SK-N-SH (cell line): ENCODE results near the gene USP17L28. TPM values are rescaled to one million over a fixed set of nuclear protein-coding genes. Genes with fewer than 3 reads are reported as not detected.
"Not testable (repeated sequence)": the region's sequence is repeated elsewhere in the genome, so short reads cannot be mapped to it uniquely, and the experiment has no call there.

Experiments used
- CTCF ChIA-PET: fragments of 300-600, 350-600 bp; formaldehyde crosslinking; extraction: SDS; loops from one replicate; lab custom pipeline; 2021; lab: Yijun Ruan, JAX
- POLR2A ChIA-PET: fragments of 350-600 bp; sonication (Branson Sonifier 250); formaldehyde crosslinking; extraction: SDS; loops from one replicate; lab custom pipeline; 2020; ENCODE audit warnings: antibody characterized with exemption, inconsistent platforms; lab: Yijun Ruan, JAX
- DNase-seq: peaks from one replicate; pipeline ENCODE4 v3.0.0; 2012
- H2AFZ ChIP-seq: fragments of 200-600 bp; sonication (generic); 2 replicates; pipeline ENCODE4 v1.8.1; 2016; ENCODE audit warnings: antibody characterized with exemption, mild to moderate bottlenecking, low read depth
- H3F3A ChIP-seq: fragments of 200-600 bp; sonication (generic); replicated peaks from 2 replicates; pipeline ENCODE3; 2016; ENCODE audit warnings: antibody characterized with exemption, mild to moderate bottlenecking; ENCODE audit not compliant: insufficient read depth
- H3K27ac ChIP-seq, 2 experiments: fragments of 200-500 bp in 1 of 2; fragments of 200-600 bp in 1 of 2; sonication (Bioruptor generic) in 1 of 2; sonication (generic), shearing (Covaris generic) in 1 of 2; 2 replicates each; pipeline versions ENCODE4 v1.5.1 to v1.6.1; 2014 to 2016; ENCODE audit warnings: low read depth in 2 of 2, inconsistent platforms in 1 of 2, low read length in 1 of 2, mild to moderate bottlenecking in 1 of 2, mixed read lengths in 1 of 2
- H3K27me3 ChIP-seq: fragments of 200-600 bp; sonication (generic), shearing (Covaris generic); 2 replicates; pipeline ENCODE4 v1.6.1; 2016; ENCODE audit warnings: mixed run types; ENCODE audit not compliant: insufficient read depth
- H3K36me3 ChIP-seq, 2 experiments: fragments of 200-500 bp in 1 of 2; fragments of 200-600 bp in 1 of 2; sonication (Bioruptor generic) in 1 of 2; sonication (generic) in 1 of 2; replicated peaks in 1 of 2; 2 replicates each; pipeline versions ENCODE3 to v1.5.1; 2014 to 2016; ENCODE audit warnings: low read length in 1 of 2, mild to moderate bottlenecking in 1 of 2; ENCODE audit not compliant: insufficient read depth in 2 of 2, control insufficient read depth in 1 of 2
- H3K4me1 ChIP-seq, 2 experiments: fragments of 200-500 bp in 1 of 2; fragments of 200-600 bp in 1 of 2; sonication (Bioruptor generic) in 1 of 2; sonication (generic), shearing (Covaris generic) in 1 of 2; 2 replicates each; pipeline versions ENCODE4 v1.5.1 to v1.6.1; 2014 to 2016; ENCODE audit warnings: low read depth in 1 of 2, low read length in 1 of 2, mixed run types in 1 of 2; ENCODE audit not compliant: insufficient read depth in 2 of 2, control insufficient read depth in 1 of 2
- H3K4me2 ChIP-seq: fragments of 200-600 bp; sonication (generic), shearing (Covaris generic); 2 replicates; pipeline ENCODE4 v1.6.1; 2017; ENCODE audit warnings: mixed run types
- H3K4me3 ChIP-seq, 2 experiments: fragments of 200-500 bp in 1 of 2; fragments of 200-600 bp in 1 of 2; sonication (Bioruptor generic) in 1 of 2; sonication (generic), shearing (Covaris generic) in 1 of 2; 2 replicates each; pipeline versions ENCODE4 v1.5.1 to v1.8.1; 2014 to 2016; ENCODE audit warnings: low read depth in 2 of 2, inconsistent platforms in 1 of 2, low read length in 1 of 2, mild to moderate bottlenecking in 1 of 2, mixed read lengths in 1 of 2, moderate library complexity in 1 of 2
- H3K79me2 ChIP-seq: fragments of 200-600 bp; sonication (generic); 2 replicates; pipeline ENCODE4 v1.8.1; 2017; ENCODE audit warnings: mild to moderate bottlenecking; ENCODE audit not compliant: insufficient read depth
- H3K9ac ChIP-seq: fragments of 200-600 bp; sonication (generic); 2 replicates; pipeline ENCODE4 v1.6.1; 2017; ENCODE audit warnings: mixed run types
- H3K9me2 ChIP-seq: fragments of 200-600 bp; sonication (generic); 2 replicates; pipeline ENCODE4 v1.6.1; 2017; ENCODE audit warnings: mixed run types
- H3K9me3 ChIP-seq: fragments of 200-600 bp; sonication (generic); 2 replicates; pipeline ENCODE4 v1.6.1; 2017; ENCODE audit warnings: mixed run types, mild to moderate bottlenecking, moderate library complexity
- H4K20me1 ChIP-seq: fragments of 200-600 bp; sonication (generic); 2 replicates; pipeline ENCODE4 v1.6.1; 2017; ENCODE audit warnings: mild to moderate bottlenecking, mixed run types; ENCODE audit not compliant: insufficient read depth
- WGBS: methylation state at CpG from one replicate; pipeline ENCODE4 v1.1.6; 2017; ENCODE audit warnings: low lambda C conversion rate; 5-methylcytosine and 5-hydroxymethylcytosine counted together
- polyA plus RNA-seq, 3 experiments: library from polyadenylated mRNA; depleted of rRNA; stranded (reverse); fragments of >200 nt; gene quantifications; 2 replicates each; pipeline ENCODE4 v1.2.3, GENCODE V29; 2012

The USP17L28 gene, protein sequence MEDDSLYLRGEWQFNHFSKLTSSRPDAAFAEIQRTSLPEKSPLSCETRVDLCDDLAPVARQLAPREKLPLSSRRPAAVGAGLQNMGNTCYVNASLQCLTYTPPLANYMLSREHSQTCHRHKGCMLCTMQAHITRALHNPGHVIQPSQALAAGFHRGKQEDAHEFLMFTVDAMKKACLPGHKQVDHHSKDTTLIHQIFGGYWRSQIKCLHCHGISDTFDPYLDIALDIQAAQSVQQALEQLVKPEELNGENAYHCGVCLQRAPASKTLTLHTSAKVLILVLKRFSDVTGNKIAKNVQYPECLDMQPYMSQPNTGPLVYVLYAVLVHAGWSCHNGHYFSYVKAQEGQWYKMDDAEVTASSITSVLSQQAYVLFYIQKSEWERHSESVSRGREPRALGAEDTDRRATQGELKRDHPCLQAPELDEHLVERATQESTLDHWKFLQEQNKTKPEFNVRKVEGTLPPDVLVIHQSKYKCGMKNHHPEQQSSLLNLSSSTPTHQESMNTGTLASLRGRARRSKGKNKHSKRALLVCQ
- not detected in 2 replicates for polyA plus RNA-seq (2012; rRNA removed)
- not detected in 2 replicates for polyA plus RNA-seq (2012; cell fraction: cytosol; rRNA removed)
- not detected in 2 replicates for polyA plus RNA-seq (2012; cell fraction: nucleus; rRNA removed)

DNA sequence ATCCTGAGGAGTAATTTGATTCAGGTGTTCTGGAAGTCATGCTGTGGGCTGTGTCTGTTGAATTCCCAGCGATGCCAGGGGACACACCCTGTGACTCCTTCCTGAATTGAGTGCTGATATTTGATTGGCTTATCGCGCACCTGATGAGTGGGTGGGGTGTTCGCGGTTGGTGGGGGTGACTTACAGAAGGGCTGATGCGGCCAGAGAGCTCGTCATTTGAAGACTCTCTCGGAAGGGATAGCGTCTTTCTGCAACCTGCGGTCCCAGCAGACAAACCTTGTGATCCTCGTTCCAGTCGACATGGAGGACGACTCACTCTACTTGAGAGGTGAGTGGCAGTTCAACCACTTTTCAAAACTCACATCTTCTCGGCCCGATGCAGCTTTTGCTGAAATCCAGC is at the start of gene USP17L28:
Gene USP17L28 (plus strand): TSS at position 301 of the 400 bp plus-strand sequence. CDS start 0 bp downstream, at position 301.
- H3K79me2 ChIP-seq, H3K9me2 ChIP-seq, H4K20me1 ChIP-seq, H3K4me3 ChIP-seq, CTCF ChIA-PET, H3K27ac ChIP-seq, POLR2A ChIA-PET, H3F3A ChIP-seq, H3K4me1 ChIP-seq, H2AFZ ChIP-seq, H3K9ac ChIP-seq, H3K36me3 ChIP-seq, H3K9me3 ChIP-seq, H3K27me3 ChIP-seq, H3K4me2 ChIP-seq, DNase-seq: not testable (repeated sequence)
- WGBS: no CpG with 5 or more reads among the region's 15 CpGs

DNA sequence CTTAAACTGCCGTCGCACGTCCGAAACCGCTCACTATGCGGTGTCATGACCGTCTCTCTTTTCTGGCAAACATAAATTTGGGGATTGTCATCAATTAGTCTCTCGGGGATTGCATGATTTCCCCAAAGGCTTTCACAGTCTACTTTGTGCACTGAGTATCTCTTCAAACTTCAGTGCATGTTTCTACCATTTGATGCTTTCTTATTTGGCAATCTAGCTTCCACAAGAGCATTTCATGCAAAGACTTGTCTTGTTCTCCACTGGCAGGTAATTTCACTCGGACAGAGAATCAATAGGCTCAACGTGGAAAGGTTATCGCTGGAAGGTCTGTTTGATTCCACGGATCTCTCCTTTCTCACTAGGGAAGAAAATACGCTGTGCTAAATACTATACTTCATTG is 24.5 kb upstream of the USP17L28 start:
- H3K4me2 ChIP-seq, H3K27me3 ChIP-seq, H4K20me1 ChIP-seq, H3K4me3 ChIP-seq, DNase-seq, H3K4me1 ChIP-seq, H3K79me2 ChIP-seq, H2AFZ ChIP-seq, H3K36me3 ChIP-seq, H3K9ac ChIP-seq, H3K9me2 ChIP-seq, H3K27ac ChIP-seq, CTCF ChIA-PET, POLR2A ChIA-PET, H3F3A ChIP-seq, H3K9me3 ChIP-seq: not testable (repeated sequence)
- WGBS: 4% methylated on average over 5 of the region's 13 CpGs

DNA sequence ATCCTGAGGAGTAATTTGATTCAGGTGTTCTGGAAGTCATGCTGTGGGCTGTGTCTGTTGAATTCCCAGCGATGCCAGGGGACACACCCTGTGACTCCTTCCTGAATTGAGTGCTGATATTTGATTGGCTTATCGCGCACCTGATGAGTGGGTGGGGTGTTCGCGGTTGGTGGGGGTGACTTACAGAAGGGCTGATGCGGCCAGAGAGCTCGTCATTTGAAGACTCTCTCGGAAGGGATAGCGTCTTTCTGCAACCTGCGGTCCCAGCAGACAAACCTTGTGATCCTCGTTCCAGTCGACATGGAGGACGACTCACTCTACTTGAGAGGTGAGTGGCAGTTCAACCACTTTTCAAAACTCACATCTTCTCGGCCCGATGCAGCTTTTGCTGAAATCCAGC is 23.8 kb upstream of the USP17L28 start, which contains the start of gene USP17L24:
Gene USP17L24 (plus strand): TSS at position 301 of the 400 bp plus-strand sequence. CDS start 0 bp downstream, at position 301.
- POLR2A ChIA-PET, H4K20me1 ChIP-seq, H3K27me3 ChIP-seq, H3K79me2 ChIP-seq, H3K27ac ChIP-seq, H3F3A ChIP-seq, CTCF ChIA-PET, H2AFZ ChIP-seq, H3K9me2 ChIP-seq, H3K9ac ChIP-seq, H3K4me1 ChIP-seq, H3K4me3 ChIP-seq, DNase-seq, H3K9me3 ChIP-seq, H3K4me2 ChIP-seq, H3K36me3 ChIP-seq: not testable (repeated sequence)
- no CpG with 5 or more reads among the region's 15 CpGs for WGBS

DNA sequence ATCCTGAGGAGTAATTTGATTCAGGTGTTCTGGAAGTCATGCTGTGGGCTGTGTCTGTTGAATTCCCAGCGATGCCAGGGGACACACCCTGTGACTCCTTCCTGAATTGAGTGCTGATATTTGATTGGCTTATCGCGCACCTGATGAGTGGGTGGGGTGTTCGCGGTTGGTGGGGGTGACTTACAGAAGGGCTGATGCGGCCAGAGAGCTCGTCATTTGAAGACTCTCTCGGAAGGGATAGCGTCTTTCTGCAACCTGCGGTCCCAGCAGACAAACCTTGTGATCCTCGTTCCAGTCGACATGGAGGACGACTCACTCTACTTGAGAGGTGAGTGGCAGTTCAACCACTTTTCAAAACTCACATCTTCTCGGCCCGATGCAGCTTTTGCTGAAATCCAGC is 19.1 kb upstream of the USP17L28 start, which contains the start of gene USP17L25:
Gene USP17L25 (plus strand): TSS at position 301 of the 400 bp plus-strand sequence. CDS start 0 bp downstream, at position 301.
- no CpG with 5 or more reads among the region's 15 CpGs for WGBS
- H3K27me3 ChIP-seq, CTCF ChIA-PET, H3K27ac ChIP-seq, H3K4me2 ChIP-seq, DNase-seq, H3K79me2 ChIP-seq, H3K4me3 ChIP-seq, H3K4me1 ChIP-seq, H3F3A ChIP-seq, POLR2A ChIA-PET, H2AFZ ChIP-seq, H3K36me3 ChIP-seq, H3K9me3 ChIP-seq, H4K20me1 ChIP-seq, H3K9ac ChIP-seq, H3K9me2 ChIP-seq: not testable (repeated sequence)

DNA sequence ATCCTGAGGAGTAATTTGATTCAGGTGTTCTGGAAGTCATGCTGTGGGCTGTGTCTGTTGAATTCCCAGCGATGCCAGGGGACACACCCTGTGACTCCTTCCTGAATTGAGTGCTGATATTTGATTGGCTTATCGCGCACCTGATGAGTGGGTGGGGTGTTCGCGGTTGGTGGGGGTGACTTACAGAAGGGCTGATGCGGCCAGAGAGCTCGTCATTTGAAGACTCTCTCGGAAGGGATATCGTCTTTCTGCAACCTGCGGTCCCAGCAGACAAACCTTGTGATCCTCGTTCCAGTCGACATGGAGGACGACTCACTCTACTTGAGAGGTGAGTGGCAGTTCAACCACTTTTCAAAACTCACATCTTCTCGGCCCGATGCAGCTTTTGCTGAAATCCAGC is 14.3 kb upstream of the USP17L28 start, which contains the start of gene USP17L26:
Gene USP17L26 (plus strand): TSS at position 301 of the 400 bp plus-strand sequence. CDS start 0 bp downstream, at position 301.
- H3K9me3 ChIP-seq, H3K4me1 ChIP-seq, H3K4me3 ChIP-seq, H3K4me2 ChIP-seq, POLR2A ChIA-PET, DNase-seq, H3K36me3 ChIP-seq, H2AFZ ChIP-seq, H3F3A ChIP-seq, H3K79me2 ChIP-seq, H3K9ac ChIP-seq, H3K27me3 ChIP-seq, H3K27ac ChIP-seq, H3K9me2 ChIP-seq, H4K20me1 ChIP-seq, CTCF ChIA-PET: not testable (repeated sequence)
- WGBS: no CpG with 5 or more reads among the region's 15 CpGs

DNA sequence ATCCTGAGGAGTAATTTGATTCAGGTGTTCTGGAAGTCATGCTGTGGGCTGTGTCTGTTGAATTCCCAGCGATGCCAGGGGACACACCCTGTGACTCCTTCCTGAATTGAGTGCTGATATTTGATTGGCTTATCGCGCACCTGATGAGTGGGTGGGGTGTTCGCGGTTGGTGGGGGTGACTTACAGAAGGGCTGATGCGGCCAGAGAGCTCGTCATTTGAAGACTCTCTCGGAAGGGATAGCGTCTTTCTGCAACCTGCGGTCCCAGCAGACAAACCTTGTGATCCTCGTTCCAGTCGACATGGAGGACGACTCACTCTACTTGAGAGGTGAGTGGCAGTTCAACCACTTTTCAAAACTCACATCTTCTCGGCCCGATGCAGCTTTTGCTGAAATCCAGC is 9.6 kb upstream of the USP17L28 start, which contains the start of gene USP17L5:
Gene USP17L5 (plus strand): TSS at position 301 of the 400 bp plus-strand sequence. CDS start 0 bp downstream, at position 301.
- H3K9ac ChIP-seq, H3F3A ChIP-seq, H3K4me1 ChIP-seq, DNase-seq, H4K20me1 ChIP-seq, H3K27ac ChIP-seq, H2AFZ ChIP-seq, H3K4me3 ChIP-seq, CTCF ChIA-PET, H3K4me2 ChIP-seq, H3K9me3 ChIP-seq, POLR2A ChIA-PET, H3K27me3 ChIP-seq, H3K9me2 ChIP-seq, H3K79me2 ChIP-seq, H3K36me3 ChIP-seq: not testable (repeated sequence)
- WGBS: no CpG with 5 or more reads among the region's 15 CpGs
